Suprapubic skin (tissue), 3 donors: Measurements from ENCODE around the gene CYB5D1.

Source experiments
- EP300 ChIP-seq: sonication (generic); formaldehyde crosslinking; IDR thresholded peaks from one replicate; pipeline ENCODE4 v1.6.1; 2017; ENCODE audit warnings: antibody characterized with exemption
- POLR2A ChIP-seq, 2 donors: fragments of 450-650 bp; IDR thresholded peaks; one replicate each; pipeline ENCODE4 v1.6.1; 2017; ENCODE audit warnings: antibody characterized with exemption in 2 of 2, mild to moderate bottlenecking in 2 of 2, moderate library complexity in 2 of 2
- TF ChIP-seq, protein P1 (sequence below), 2 donors: fragments of 200-600 bp in 1 of 2; fragments of 450-650 bp in 1 of 2; sonication (generic) in 1 of 2; IDR thresholded peaks; one replicate each; pipeline ENCODE4 v1.5.1; 2016 to 2019; ENCODE audit warnings: antibody characterized with exemption in 2 of 2, mild to moderate bottlenecking in 1 of 2, moderate library complexity in 1 of 2

- no peak for TF ChIP-seq POLR2A (IDR thresholded peaks at IDR 0.05)
- TF ChIP-seq EP300 = no peak
- TF ChIP-seq, protein P1, sequence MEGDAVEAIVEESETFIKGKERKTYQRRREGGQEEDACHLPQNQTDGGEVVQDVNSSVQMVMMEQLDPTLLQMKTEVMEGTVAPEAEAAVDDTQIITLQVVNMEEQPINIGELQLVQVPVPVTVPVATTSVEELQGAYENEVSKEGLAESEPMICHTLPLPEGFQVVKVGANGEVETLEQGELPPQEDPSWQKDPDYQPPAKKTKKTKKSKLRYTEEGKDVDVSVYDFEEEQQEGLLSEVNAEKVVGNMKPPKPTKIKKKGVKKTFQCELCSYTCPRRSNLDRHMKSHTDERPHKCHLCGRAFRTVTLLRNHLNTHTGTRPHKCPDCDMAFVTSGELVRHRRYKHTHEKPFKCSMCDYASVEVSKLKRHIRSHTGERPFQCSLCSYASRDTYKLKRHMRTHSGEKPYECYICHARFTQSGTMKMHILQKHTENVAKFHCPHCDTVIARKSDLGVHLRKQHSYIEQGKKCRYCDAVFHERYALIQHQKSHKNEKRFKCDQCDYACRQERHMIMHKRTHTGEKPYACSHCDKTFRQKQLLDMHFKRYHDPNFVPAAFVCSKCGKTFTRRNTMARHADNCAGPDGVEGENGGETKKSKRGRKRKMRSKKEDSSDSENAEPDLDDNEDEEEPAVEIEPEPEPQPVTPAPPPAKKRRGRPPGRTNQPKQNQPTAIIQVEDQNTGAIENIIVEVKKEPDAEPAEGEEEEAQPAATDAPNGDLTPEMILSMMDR (IDR thresholded peaks at IDR 0.05) = no peak
These were observed 7.3 kb downstream of the CYB5D1 start for GRCh38 chr17:7864995-7865650.
